ENCODE results near the gene MYO6. TPM values are rescaled to one million over a fixed set of nuclear protein-coding genes. Genes with fewer than 3 reads are reported as not detected.

MYO6 gene
- polyA plus RNA-seq, 1 of the 3 experiments (the other 2 are of a cell fraction) = 6.2 TPM

DNA sequence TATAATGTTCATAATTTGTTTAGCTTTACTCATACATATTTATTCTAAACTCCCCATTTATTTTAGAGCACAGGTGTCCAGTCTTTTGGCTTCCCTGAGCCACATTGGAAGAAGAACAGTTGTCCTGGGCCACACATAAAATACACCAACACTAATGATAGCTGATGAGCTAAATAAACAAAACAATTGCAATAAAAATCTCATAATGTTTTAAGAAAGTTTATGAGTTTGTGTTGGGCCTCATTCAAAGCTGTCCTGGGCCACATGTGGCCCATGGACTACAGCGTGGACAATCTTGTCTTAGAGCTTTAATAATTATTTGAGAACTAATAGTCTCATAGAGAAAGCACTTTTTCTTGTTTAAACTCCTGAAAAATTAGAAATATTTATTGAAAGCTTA lies 131.3 kb downstream of the MYO6 start:
- Histone ChIP-seq H3F3A (replicated peaks; ENCODE audit: insufficient read depth) (no peaks in the 10 kb centered on the region), H3K4me2 (no peak overlapping the region), H3K9ac (no peak overlapping the region), H3K79me2 (ENCODE audit: insufficient read depth) (no peaks in the 10 kb centered on the region), H2AFZ (ENCODE audit: low read depth) (no peak overlapping the region), H3K27ac (ENCODE audit: low read depth in 2 of 2, low read length in 1 of 2) (no peak overlapping the region), H3K9me2 (no peaks in the 10 kb centered on the region), H3K36me3 (replicated peaks in 1 of 2; ENCODE audit: control insufficient read depth in 1 of 2, insufficient read depth in 2 of 2, low read length in 1 of 2) (peaks cover 5 to 17% of the 10 kb centered on the region in 2 experiments), H3K4me3 (ENCODE audit: low read depth in 2 of 2, low read length in 1 of 2) (no peak overlapping the region), H3K9me3 (no peaks in the 10 kb centered on the region), H3K27me3 (ENCODE audit: insufficient read depth) (no peaks in the 10 kb centered on the region), H4K20me1 (ENCODE audit: insufficient read depth) (no peaks in the 10 kb centered on the region), H3K4me1 (ENCODE audit: control insufficient read depth in 1 of 2, insufficient read depth in 2 of 2, low read depth in 1 of 2, low read length in 1 of 2) (no peaks in the 10 kb centered on the region; a peak in 1 of 4 replicates)
- CTCF ChIA-PET = interaction anchor here (0.9 to 9.9 kb wide), 5 partner anchors 13 to 1577 kb away, joined by 3 to 77 read pairs (median 4); no protein-coding TSS in a partner anchor
- POLR2A ChIA-PET = no interaction called here
- no peak for DNase-seq
- TF ChIP-seq FOSL2 (IDR thresholded peaks at IDR 0.05; ENCODE audit: borderline replicate concordance, low read depth) (no peak), JUND (IDR thresholded peaks at IDR 0.05) (no peak), GATA2 (CRISPR knock-in tag; IDR thresholded peaks at IDR 0.05) (no peak), RFX5 (IDR thresholded peaks at IDR 0.05; ENCODE audit: low read length) (no peak), EZH2phosphoT487 (IDR thresholded peaks at IDR 0.05; ENCODE audit: borderline replicate concordance, low read depth) (no peak), NFIC (IDR thresholded peaks at IDR 0.05; ENCODE audit: borderline replicate concordance) (no peak), FOXM1 (IDR thresholded peaks at IDR 0.05; ENCODE audit: low read depth) (no peak), YY1 (IDR thresholded peaks at IDR 0.05; ENCODE audit: low read depth) (no peak), POLR2AphosphoS5 (IDR thresholded peaks at IDR 0.05; ENCODE audit: low read depth, low read length) (no peak), TEAD4 (IDR thresholded peaks at IDR 0.05; ENCODE audit: borderline replicate concordance, insufficient read depth) (no peak), RCOR1 (IDR thresholded peaks at IDR 0.05; ENCODE audit: low read length) (no peak)
- TF ChIP-seq, protein P1, sequence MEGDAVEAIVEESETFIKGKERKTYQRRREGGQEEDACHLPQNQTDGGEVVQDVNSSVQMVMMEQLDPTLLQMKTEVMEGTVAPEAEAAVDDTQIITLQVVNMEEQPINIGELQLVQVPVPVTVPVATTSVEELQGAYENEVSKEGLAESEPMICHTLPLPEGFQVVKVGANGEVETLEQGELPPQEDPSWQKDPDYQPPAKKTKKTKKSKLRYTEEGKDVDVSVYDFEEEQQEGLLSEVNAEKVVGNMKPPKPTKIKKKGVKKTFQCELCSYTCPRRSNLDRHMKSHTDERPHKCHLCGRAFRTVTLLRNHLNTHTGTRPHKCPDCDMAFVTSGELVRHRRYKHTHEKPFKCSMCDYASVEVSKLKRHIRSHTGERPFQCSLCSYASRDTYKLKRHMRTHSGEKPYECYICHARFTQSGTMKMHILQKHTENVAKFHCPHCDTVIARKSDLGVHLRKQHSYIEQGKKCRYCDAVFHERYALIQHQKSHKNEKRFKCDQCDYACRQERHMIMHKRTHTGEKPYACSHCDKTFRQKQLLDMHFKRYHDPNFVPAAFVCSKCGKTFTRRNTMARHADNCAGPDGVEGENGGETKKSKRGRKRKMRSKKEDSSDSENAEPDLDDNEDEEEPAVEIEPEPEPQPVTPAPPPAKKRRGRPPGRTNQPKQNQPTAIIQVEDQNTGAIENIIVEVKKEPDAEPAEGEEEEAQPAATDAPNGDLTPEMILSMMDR (IDR thresholded peaks at IDR 0.05) = no peak
- TF ChIP-seq, protein P2, sequence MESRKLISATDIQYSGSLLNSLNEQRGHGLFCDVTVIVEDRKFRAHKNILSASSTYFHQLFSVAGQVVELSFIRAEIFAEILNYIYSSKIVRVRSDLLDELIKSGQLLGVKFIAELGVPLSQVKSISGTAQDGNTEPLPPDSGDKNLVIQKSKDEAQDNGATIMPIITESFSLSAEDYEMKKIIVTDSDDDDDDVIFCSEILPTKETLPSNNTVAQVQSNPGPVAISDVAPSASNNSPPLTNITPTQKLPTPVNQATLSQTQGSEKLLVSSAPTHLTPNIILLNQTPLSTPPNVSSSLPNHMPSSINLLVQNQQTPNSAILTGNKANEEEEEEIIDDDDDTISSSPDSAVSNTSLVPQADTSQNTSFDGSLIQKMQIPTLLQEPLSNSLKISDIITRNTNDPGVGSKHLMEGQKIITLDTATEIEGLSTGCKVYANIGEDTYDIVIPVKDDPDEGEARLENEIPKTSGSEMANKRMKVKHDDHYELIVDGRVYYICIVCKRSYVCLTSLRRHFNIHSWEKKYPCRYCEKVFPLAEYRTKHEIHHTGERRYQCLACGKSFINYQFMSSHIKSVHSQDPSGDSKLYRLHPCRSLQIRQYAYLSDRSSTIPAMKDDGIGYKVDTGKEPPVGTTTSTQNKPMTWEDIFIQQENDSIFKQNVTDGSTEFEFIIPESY (IDR thresholded peaks at IDR 0.05; ENCODE audit: borderline replicate concordance, low read depth) = no peak
- TF ChIP-seq, protein P3, sequence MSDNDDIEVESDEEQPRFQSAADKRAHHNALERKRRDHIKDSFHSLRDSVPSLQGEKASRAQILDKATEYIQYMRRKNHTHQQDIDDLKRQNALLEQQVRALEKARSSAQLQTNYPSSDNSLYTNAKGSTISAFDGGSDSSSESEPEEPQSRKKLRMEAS (IDR thresholded peaks at IDR 0.05; ENCODE audit: low read depth) = no peak
- TF ChIP-seq, protein P4, sequence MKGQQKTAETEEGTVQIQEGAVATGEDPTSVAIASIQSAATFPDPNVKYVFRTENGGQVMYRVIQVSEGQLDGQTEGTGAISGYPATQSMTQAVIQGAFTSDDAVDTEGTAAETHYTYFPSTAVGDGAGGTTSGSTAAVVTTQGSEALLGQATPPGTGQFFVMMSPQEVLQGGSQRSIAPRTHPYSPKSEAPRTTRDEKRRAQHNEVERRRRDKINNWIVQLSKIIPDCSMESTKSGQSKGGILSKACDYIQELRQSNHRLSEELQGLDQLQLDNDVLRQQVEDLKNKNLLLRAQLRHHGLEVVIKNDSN (IDR thresholded peaks at IDR 0.05; ENCODE audit: borderline replicate concordance, low read depth) = no peak
- WGBS (ENCODE audit: low lambda C conversion rate) = 96% methylated on average over 1 of the region's 1 CpG
